ENCODE results near the gene DLGAP1. TPM values are rescaled to one million over a fixed set of nuclear protein-coding genes. Genes with fewer than 3 reads are reported as not detected.

DLGAP1 gene
- total and polyA plus RNA-seq, 2 of the 13 experiments (the other 11 are each of a cell fraction or from before 2014, with no cell fraction given), result 0.01 TPM; not detected in 1

- TF ChIP-seq ZNF337 (CRISPR knock-in tag; IDR thresholded peaks at IDR 0.05; ENCODE audit: borderline replicate concordance, low read depth) (no peak), SOX5 (CRISPR knock-in tag; IDR thresholded peaks at IDR 0.05; ENCODE audit: borderline replicate concordance) (peak; percentile 44; the same call in 1 of the 2 replicates), GTF2F1 (IDR thresholded peaks at IDR 0.05; ENCODE audit: low read length) (no peak), ARNT (IDR thresholded peaks at IDR 0.05) (no peak), KDM5B (CRISPR knock-in tag; IDR thresholded peaks at IDR 0.05; ENCODE audit: borderline replicate concordance) (no peak), ZKSCAN1 (IDR thresholded peaks at IDR 0.05; ENCODE audit: low read length) (no peak), ZMYM4 (CRISPR knock-in tag; IDR thresholded peaks at IDR 0.05) (no peak), CENPT (CRISPR knock-in tag; IDR thresholded peaks at IDR 0.05; ENCODE audit: low read depth) (no peak), FOXO4 (CRISPR knock-in tag; conservative IDR thresholded peaks at IDR 0.05) (0 out of 2 replicates have a peak, but pooled peaks have one; percentile 14), ZNF780A (CRISPR knock-in tag; IDR thresholded peaks at IDR 0.05) (no peak)
- TF ChIP-seq, protein P1, sequence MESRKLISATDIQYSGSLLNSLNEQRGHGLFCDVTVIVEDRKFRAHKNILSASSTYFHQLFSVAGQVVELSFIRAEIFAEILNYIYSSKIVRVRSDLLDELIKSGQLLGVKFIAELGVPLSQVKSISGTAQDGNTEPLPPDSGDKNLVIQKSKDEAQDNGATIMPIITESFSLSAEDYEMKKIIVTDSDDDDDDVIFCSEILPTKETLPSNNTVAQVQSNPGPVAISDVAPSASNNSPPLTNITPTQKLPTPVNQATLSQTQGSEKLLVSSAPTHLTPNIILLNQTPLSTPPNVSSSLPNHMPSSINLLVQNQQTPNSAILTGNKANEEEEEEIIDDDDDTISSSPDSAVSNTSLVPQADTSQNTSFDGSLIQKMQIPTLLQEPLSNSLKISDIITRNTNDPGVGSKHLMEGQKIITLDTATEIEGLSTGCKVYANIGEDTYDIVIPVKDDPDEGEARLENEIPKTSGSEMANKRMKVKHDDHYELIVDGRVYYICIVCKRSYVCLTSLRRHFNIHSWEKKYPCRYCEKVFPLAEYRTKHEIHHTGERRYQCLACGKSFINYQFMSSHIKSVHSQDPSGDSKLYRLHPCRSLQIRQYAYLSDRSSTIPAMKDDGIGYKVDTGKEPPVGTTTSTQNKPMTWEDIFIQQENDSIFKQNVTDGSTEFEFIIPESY (CRISPR knock-in tag; IDR thresholded peaks at IDR 0.05), result peak; percentile 85
- TF ChIP-seq, protein P2, sequence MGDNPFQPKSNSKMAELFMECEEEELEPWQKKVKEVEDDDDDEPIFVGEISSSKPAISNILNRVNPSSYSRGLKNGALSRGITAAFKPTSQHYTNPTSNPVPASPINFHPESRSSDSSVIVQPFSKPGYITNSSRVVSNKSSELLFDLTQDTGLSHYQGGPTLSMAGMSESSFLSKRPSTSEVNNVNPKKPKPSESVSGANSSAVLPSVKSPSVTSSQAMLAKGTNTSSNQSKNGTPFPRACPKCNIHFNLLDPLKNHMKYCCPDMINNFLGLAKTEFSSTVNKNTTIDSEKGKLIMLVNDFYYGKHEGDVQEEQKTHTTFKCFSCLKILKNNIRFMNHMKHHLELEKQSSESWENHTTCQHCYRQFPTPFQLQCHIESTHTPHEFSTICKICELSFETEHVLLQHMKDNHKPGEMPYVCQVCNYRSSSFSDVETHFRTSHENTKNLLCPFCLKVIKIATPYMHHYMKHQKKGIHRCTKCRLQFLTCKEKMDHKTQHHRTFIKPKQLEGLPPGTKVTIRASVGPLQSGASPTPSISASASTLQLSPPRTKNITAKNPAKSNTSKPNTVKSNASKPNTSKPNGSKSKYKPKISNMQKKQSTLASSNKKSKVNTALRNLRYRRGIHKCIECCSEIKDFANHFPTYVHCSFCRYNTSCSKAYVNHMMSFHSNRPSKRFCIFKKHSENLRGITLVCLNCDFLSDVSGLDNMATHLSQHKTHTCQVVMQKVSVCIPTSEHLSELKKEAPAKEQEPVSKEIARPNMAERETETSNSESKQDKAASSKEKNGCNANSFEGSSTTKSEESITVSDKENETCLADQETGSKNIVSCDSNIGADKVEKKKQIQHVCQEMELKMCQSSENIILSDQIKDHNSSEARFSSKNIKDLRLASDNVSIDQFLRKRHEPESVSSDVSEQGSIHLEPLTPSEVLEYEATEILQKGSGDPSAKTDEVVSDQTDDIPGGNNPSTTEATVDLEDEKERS (CRISPR knock-in tag; IDR thresholded peaks at IDR 0.05), result no peak
- TF ChIP-seq, protein P3, sequence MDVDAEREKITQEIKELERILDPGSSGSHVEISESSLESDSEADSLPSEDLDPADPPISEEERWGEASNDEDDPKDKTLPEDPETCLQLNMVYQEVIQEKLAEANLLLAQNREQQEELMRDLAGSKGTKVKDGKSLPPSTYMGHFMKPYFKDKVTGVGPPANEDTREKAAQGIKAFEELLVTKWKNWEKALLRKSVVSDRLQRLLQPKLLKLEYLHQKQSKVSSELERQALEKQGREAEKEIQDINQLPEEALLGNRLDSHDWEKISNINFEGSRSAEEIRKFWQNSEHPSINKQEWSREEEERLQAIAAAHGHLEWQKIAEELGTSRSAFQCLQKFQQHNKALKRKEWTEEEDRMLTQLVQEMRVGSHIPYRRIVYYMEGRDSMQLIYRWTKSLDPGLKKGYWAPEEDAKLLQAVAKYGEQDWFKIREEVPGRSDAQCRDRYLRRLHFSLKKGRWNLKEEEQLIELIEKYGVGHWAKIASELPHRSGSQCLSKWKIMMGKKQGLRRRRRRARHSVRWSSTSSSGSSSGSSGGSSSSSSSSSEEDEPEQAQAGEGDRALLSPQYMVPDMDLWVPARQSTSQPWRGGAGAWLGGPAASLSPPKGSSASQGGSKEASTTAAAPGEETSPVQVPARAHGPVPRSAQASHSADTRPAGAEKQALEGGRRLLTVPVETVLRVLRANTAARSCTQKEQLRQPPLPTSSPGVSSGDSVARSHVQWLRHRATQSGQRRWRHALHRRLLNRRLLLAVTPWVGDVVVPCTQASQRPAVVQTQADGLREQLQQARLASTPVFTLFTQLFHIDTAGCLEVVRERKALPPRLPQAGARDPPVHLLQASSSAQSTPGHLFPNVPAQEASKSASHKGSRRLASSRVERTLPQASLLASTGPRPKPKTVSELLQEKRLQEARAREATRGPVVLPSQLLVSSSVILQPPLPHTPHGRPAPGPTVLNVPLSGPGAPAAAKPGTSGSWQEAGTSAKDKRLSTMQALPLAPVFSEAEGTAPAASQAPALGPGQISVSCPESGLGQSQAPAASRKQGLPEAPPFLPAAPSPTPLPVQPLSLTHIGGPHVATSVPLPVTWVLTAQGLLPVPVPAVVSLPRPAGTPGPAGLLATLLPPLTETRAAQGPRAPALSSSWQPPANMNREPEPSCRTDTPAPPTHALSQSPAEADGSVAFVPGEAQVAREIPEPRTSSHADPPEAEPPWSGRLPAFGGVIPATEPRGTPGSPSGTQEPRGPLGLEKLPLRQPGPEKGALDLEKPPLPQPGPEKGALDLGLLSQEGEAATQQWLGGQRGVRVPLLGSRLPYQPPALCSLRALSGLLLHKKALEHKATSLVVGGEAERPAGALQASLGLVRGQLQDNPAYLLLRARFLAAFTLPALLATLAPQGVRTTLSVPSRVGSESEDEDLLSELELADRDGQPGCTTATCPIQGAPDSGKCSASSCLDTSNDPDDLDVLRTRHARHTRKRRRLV (CRISPR knock-in tag; IDR thresholded peaks at IDR 0.05), result no peak
- TF ChIP-seq, protein P4, sequence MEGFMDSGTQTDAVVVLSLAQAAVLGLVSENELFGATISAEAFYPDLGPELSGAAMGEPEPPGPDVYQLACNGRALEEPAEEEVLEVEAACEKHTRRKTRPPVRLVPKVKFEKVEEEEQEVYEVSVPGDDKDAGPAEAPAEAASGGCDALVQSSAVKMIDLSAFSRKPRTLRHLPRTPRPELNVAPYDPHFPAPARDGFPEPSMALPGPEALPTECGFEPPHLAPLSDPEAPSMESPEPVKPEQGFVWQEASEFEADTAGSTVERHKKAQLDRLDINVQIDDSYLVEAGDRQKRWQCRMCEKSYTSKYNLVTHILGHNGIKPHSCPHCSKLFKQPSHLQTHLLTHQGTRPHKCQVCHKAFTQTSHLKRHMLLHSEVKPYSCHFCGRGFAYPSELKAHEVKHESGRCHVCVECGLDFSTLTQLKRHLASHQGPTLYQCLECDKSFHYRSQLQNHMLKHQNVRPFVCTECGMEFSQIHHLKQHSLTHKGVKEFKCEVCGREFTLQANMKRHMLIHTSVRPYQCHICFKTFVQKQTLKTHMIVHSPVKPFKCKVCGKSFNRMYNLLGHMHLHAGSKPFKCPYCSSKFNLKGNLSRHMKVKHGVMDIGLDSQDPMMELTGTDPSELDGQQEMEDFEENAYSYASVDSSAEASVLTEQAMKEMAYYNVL (CRISPR knock-in tag; IDR thresholded peaks at IDR 0.05; ENCODE audit: borderline replicate concordance), result 0 out of 2 replicates have a peak, but pooled peaks have one; percentile 31
Observed at GRCh38 chr18:3654442-3655253, 800.5 kb downstream of the DLGAP1 start (continued).

All from HepG2 (cell line).